Liver (tissue), 4 donors: ENCODE results near the gene MYL10. TPM values are rescaled to one million over a fixed set of nuclear protein-coding genes. Genes with fewer than 3 reads are reported as not detected.

ENCODE experiments used
- polyA plus RNA-seq, 2 donors: library from polyadenylated mRNA; stranded (reverse) in 1 of 2; unstranded in 1 of 2; fragments of 200-250 nt in 1 of 2; fragments of >200 nt in 1 of 2; fragmentation: Nextera tagmentation in 1 of 2; extraction: Ambion mirVana in 1 of 2; gene quantifications; one replicate each; pipeline versions ENCODE4 v1.2.1 to v1.2.3, GENCODE V29; 2013 to 2015
- total RNA-seq, 2 donors: library from RNA; depleted of rRNA; stranded (reverse); fragments of >200 nt; gene quantifications; one replicate each; pipeline ENCODE4 v1.2.3, GENCODE V29; 2014
- donor health status: healthy.
- donor health status: healthy.
- donor health status: healthy.

Gene MYL10
- total and polyA plus RNA-seq, 4 donors: not detected

Other genes starting within 250 kb of the MYL10 start
- gene CUX1, start 188.3 kb upstream of the MYL10 start, total RNA-seq: 10 to 100 TPM; 18.6 to 40.6 TPM
- 10 to 100 TPM; 19.8 to 23.0 TPM for gene CUX1, start 188.3 kb upstream of the MYL10 start, polyA plus RNA-seq